ENCODE data around the gene IL22RA1. TPM values are rescaled to one million over a fixed set of nuclear protein-coding genes. Genes with fewer than 3 reads are reported as not detected.

IL22RA1 gene
- total RNA-seq, 1 experiment from 2014 or later, result 1.2 TPM

DNA sequence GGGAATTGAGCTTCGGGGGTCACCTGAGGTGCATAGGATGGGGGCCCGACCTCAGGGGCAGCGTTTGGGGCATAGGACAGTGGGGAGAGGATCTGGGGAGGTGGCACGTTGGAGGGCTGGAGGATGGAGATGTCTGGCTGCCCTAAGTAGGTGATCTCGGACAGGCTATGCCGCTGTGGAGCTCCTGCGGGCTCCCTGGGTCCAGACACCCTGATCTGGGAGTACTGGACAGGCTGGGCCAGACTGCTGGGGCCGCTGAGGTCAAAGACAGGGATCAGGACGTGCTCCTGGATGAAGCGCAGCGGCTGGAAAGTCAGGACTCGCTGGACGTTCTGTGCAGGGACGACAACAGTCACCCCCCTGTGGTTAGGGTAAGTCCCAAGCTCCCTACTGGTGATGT lies 21.5 kb downstream of the IL22RA1 start:
- H3K36me3 ChIP-seq (ENCODE audit: low read depth, low read length), result no peaks in the 10 kb centered on the region
- DNase-seq (no peak), ATAC-seq (no peak)
- peaks cover 27% of the 10 kb centered on the region for H3K4me1 ChIP-seq (ENCODE audit: insufficient read depth, low read length)
- H3K27me3 ChIP-seq (ENCODE audit: low read length), result no peaks in the 10 kb centered on the region
- H3K4me2 ChIP-seq (ENCODE audit: low read length), result no peak overlapping the region
- BruUV-seq (replicated peaks), result no TSS peak
- TF ChIP-seq, protein P1, sequence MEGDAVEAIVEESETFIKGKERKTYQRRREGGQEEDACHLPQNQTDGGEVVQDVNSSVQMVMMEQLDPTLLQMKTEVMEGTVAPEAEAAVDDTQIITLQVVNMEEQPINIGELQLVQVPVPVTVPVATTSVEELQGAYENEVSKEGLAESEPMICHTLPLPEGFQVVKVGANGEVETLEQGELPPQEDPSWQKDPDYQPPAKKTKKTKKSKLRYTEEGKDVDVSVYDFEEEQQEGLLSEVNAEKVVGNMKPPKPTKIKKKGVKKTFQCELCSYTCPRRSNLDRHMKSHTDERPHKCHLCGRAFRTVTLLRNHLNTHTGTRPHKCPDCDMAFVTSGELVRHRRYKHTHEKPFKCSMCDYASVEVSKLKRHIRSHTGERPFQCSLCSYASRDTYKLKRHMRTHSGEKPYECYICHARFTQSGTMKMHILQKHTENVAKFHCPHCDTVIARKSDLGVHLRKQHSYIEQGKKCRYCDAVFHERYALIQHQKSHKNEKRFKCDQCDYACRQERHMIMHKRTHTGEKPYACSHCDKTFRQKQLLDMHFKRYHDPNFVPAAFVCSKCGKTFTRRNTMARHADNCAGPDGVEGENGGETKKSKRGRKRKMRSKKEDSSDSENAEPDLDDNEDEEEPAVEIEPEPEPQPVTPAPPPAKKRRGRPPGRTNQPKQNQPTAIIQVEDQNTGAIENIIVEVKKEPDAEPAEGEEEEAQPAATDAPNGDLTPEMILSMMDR (conservative IDR thresholded peaks at IDR 0.05; ENCODE audit: low read depth, low read length), result no peak
- TF ChIP-seq EZH2 (IDR thresholded peaks at IDR 0.05; ENCODE audit: low read length, unreplicated experiment) (no peak), EZH2phosphoT487 (IDR thresholded peaks at IDR 0.05; ENCODE audit: borderline replicate concordance, low read length) (no peak)
- intact Hi-C loops (cut with micrococcal nuclease), result no loop called here
- H3K9ac ChIP-seq (ENCODE audit: low read length), result no peak overlapping the region
- no peaks in the 10 kb centered on the region for H3K9me3 ChIP-seq (ENCODE audit: low read length)
- no peak overlapping the region for H3K27ac ChIP-seq (ENCODE audit: low read length)
- H4K20me1 ChIP-seq (ENCODE audit: low read length), result no peaks in the 10 kb centered on the region
- H3F3A ChIP-seq (ENCODE audit: low read length, unreplicated experiment), result no peaks in the 10 kb centered on the region
- H3K9me2 ChIP-seq (replicated peaks; ENCODE audit: low read length), result no peaks in the 10 kb centered on the region
- CTCF ChIA-PET, result no interaction called here
- no peak overlapping the region for H3K4me3 ChIP-seq (ENCODE audit: low read length)
- H2AFZ ChIP-seq (ENCODE audit: low read length), result no peak overlapping the region
- POLR2A ChIA-PET (ENCODE audit: unreplicated experiment), result no interaction called here
- H3K79me2 ChIP-seq (ENCODE audit: low read length), result no peaks in the 10 kb centered on the region

DNA sequence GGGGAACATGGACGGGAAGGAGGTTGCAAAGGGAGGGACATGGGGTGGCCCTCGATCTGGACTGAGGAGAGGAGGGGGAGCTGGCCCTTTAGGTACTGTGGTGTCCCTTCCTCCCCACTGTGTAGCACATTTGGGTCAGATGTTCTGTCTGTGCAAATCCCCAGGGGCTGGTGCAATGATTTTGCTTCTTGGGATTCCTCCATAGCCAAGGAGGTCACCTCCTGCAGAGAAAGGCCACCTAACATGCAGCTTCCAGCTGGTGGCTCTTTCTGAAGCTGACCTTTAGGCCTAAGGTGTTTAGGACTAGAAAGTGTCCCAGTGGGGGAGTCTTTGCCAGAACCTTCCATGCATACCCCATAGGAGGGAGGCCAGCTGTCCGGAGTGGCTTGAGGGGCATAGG lies 22.0 kb downstream of the IL22RA1 start:
- H3K79me2 ChIP-seq (ENCODE audit: low read length), result no peaks in the 10 kb centered on the region
- no TSS peak for BruUV-seq (replicated peaks)
- no peaks in the 10 kb centered on the region for H3K9me3 ChIP-seq (ENCODE audit: low read length)
- H3K27ac ChIP-seq (ENCODE audit: low read length), result no peak overlapping the region
- H3K36me3 ChIP-seq (ENCODE audit: low read depth, low read length), result no peaks in the 10 kb centered on the region
- no peak overlapping the region for H3K4me3 ChIP-seq (ENCODE audit: low read length)
- H3K9ac ChIP-seq (ENCODE audit: low read length), result no peak overlapping the region
- DNase-seq, result no peak
- intact Hi-C loops (cut with micrococcal nuclease), result no loop called here
- no peak overlapping the region for H3K4me2 ChIP-seq (ENCODE audit: low read length)
- ChIA-PET POLR2A (ENCODE audit: unreplicated experiment) (no interaction called here), CTCF (no interaction called here)
- H3K4me1 ChIP-seq (ENCODE audit: insufficient read depth, low read length), result peaks cover 27% of the 10 kb centered on the region
- H2AFZ ChIP-seq (ENCODE audit: low read length), result no peak overlapping the region
- H3K27me3 ChIP-seq (ENCODE audit: low read length), result no peaks in the 10 kb centered on the region
- no peaks in the 10 kb centered on the region for H3F3A ChIP-seq (ENCODE audit: low read length, unreplicated experiment)
- ATAC-seq, result no peak
- TF ChIP-seq EZH2 (IDR thresholded peaks at IDR 0.05; ENCODE audit: low read length, unreplicated experiment), result no peak
- TF ChIP-seq, protein P1 (conservative IDR thresholded peaks at IDR 0.05; ENCODE audit: low read depth, low read length), result no peak
- no peak for TF ChIP-seq EZH2phosphoT487 (IDR thresholded peaks at IDR 0.05; ENCODE audit: borderline replicate concordance, low read length)
- no peaks in the 10 kb centered on the region for H4K20me1 ChIP-seq (ENCODE audit: low read length)
- no peaks in the 10 kb centered on the region for H3K9me2 ChIP-seq (replicated peaks; ENCODE audit: low read length)

DNA sequence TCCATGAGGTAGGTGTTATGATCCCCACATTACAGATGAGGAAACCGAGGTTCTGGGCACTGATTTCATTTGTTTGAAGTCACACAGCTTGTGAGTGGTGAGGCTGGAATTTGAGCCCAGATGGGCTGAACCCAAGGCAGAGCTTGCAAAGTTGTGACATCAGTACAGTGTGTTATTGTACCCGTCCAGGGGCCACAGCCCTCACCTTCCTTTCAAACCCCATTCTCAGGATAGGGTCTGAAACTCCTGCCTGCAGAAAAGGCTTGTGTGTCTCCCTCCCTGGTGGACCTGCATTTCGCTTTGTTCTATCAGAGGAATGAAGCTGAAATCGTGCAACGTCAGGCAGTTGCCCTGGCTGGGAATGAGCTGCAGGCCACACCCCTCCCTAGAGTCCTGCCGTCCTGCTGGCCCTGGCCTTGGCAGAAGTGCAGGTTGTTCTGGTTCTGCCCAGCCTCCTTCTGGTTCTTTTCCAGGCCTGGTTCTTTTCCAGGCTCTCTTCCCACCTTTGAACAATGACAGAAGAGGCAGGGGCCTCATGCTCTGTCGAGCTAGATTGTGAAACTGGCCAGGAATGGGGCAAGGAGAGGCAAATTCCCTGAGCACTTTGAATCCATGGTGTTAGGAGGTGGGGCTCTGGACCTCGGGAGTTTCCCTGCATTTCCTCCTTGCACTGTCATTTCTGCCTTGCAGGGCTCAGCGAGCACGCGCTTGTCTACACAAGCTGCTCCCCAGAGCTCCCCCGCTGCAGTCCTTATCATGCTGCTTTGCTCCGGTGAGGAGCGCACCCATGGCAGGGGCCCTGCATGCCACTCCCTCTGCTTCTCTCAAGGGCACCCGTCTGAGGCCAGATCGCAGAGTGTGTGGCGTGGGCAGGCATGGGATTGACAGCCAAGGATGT lies 22.8 kb downstream of the IL22RA1 start:
- H3K9me2 ChIP-seq (replicated peaks; ENCODE audit: low read length), result no peaks in the 10 kb centered on the region
- no peak overlapping the region for H3K27ac ChIP-seq (ENCODE audit: low read length)
- POLR2A ChIA-PET (ENCODE audit: unreplicated experiment), result no interaction called here
- H3K9ac ChIP-seq (ENCODE audit: low read length), result no peak overlapping the region
- BruUV-seq (replicated peaks), result no TSS peak
- H2AFZ ChIP-seq (ENCODE audit: low read length), result peak overlapping the region; percentile 58
- CTCF ChIA-PET, result no interaction called here
- H3K4me1 ChIP-seq (ENCODE audit: insufficient read depth, low read length), result peaks cover 30% of the 10 kb centered on the region
- no peaks in the 10 kb centered on the region for H3K79me2 ChIP-seq (ENCODE audit: low read length)
- H3K4me2 ChIP-seq (ENCODE audit: low read length), result peak overlapping the region; percentile 19
- no peaks in the 10 kb centered on the region for H3K27me3 ChIP-seq (ENCODE audit: low read length)
- TF ChIP-seq EZH2 (IDR thresholded peaks at IDR 0.05; ENCODE audit: low read length, unreplicated experiment) (no peak), EZH2phosphoT487 (IDR thresholded peaks at IDR 0.05; ENCODE audit: borderline replicate concordance, low read length) (no peak)
- TF ChIP-seq, protein P1 (conservative IDR thresholded peaks at IDR 0.05; ENCODE audit: low read depth, low read length), result no peak
- H4K20me1 ChIP-seq (ENCODE audit: low read length), result no peaks in the 10 kb centered on the region
- H3K4me3 ChIP-seq (ENCODE audit: low read length), result no peak overlapping the region
- H3F3A ChIP-seq (ENCODE audit: low read length, unreplicated experiment), result no peaks in the 10 kb centered on the region
- DNase-seq (peak; percentile 10), ATAC-seq (peak; percentile 58)
- no peaks in the 10 kb centered on the region for H3K36me3 ChIP-seq (ENCODE audit: low read depth, low read length)
- no peaks in the 10 kb centered on the region for H3K9me3 ChIP-seq (ENCODE audit: low read length)
- intact Hi-C loops (cut with micrococcal nuclease), result loop anchor here (10.0 kb wide), 1 partner anchor 155 kb away; no protein-coding TSS in a partner anchor

Data from PC-3 (cell line).